GM18502 (cell line): Measurements from ENCODE around the gene ERMN.

Experiments used
- ATAC-seq: cut with Tn5 transposase; IDR thresholded peaks from one replicate; pipeline ENCODE4 v1.9.1; 2021; ENCODE audit warnings: mild to moderate bottlenecking; ENCODE audit not compliant: unreplicated experiment, poor library complexity

The ERMN gene

DNA sequence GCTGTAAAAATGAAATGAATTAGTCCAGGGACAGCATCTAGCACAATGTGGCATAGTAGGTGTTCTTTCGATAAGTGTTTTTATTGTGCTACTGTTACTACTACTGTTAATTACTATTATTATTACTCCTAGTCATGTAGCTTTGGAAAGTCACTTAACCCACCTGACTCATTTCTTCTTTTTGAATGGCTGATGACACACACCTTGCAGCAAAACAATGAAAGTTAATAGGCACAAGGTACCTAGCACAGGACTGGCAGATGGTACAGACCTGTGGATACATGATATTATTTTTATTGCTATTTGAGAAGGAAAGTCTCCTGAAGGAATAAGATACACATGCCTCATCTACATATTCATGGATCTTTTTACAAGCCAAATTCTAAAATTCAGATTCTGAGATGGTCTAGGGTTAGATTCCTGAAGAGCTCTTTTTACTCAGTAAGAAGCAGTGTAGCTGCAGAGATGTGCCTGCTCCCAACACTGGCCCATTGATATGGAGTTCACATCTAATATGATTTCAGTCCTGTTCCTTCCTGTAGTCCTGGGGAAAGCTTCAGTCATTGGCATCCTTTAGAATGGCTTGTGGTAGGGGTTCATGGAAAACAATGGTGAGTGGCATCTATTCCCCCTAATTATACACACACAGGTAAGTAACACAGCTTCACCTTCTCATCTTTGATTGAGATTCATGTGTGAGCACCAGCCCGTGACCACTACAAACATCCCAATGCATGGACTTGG is 7.9 kb upstream of the ERMN start:
- no peak for ATAC-seq

DNA sequence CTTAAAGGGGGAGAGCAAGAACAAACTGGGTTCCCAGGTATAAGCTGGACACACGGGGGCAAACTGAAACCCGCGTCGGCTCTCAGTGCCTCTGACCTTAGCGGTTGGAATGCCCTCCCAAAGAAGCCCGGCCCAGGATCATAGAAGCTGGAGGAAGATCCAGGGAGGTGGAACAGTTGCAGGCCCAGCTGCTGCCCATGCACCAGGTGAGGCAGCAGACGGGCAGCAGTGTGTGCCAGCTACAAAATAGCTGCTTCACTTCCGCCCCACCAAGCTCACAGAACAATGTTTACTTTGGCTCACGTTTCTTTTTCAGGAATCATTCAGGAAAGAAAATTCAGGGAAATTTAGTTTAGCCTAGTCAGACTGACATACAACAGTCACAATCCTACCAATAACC is 3.9 kb upstream of the ERMN start:
- ATAC-seq, result no peak

DNA sequence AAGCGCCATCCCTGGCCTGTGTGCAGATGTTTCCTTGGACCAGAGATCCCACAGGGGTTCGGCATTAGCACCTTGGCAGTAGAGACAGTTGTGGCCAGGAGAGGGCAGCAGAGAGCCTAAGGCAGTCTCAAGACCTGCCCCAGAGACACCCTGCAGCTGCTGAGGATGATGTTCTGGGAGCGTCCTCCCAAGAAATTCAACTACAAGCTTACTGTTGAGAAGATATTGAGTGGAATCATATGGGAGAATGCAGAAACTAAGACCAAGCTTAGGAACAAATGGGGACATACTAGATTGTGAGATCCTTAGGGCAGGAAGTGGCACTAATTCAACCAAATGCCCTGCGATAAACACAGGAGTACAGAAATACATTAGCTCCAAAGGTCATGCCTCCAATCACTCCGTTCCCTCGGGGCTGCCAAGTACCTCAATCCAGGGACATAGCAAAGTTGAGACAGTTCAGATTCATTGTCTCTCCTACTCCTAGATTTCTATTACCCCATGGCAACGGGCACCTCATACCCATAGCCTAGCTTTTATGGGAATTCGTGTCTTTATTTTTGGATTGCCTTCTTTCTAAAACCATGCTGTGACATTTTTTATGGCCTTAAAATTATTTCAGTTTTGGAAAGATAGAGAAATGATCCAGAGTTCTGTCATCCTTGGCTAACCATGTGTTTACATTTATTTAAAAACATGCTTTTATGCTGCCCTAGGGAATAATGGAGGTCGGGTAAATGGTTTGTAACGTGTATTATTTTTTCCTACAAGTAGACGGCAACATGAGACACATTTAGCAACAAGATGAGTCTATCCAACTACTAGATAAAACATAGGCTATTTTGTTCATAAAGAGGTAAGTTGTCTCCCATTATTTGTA is 2.2 kb upstream of the ERMN start:
- ATAC-seq, result peak; percentile 99

DNA sequence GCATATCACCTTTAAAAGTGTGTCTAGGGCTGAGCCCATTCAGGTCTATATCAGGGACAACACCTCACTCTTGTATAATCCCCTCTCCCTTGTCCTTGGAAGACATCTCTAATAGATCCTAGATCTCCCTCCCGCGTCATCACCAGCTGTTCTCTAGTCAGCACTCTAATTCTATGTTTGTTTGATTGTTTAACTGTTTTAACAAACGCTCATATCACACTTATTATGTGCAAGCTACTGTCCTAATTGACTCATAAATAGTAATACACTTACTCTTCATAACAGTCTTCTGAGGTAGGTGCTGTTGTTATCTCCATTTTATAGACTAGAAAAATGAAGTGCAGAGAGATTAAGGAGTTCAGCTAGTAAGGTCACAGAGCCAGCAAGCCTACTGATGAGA is 1.6 kb upstream of the ERMN start:
- peak; percentile 44 for ATAC-seq

DNA sequence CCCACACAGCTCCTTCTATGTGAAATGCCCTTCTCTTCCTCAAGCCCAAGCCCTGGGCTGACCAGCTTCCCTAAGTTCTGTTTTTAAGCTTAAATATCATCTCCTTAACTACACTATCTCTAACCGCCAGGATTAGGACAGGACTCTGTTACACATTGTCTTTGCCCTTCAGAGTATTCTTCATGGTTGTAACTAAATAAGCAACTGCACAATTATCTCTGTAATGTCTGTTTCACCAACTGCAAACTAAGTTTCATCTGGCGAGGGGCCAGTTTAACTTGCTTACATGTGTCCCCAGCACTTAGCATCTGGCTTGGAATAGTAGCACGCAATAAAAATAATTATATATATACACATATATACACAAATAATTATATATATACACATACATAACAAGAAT is 1.1 kb upstream of the ERMN start:
- ATAC-seq, result no peak

DNA sequence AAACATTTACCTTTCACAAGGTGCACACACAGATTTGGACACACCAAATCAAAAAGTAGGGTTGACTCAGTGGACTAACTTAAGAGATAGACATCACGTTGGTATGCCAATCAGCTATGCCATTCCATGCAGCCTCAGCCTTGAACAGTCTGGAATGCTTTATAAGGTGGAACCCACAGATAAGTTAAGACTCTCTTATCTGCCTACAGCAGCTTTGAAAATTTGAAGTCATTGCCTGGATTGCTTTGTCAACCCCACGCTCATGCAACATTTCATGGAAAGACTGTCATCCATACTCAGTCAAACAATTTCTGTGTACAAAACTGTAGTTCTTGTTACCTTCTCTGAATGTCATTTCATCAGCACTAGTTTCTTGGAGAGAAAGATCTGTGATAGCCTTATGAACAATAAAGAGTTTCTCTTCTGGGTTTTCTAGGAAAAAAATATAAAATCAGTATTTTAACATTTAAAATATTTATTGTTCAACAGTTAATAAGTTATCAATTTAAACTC is 1.2 kb downstream of the ERMN start:
- ATAC-seq, result no peak

DNA sequence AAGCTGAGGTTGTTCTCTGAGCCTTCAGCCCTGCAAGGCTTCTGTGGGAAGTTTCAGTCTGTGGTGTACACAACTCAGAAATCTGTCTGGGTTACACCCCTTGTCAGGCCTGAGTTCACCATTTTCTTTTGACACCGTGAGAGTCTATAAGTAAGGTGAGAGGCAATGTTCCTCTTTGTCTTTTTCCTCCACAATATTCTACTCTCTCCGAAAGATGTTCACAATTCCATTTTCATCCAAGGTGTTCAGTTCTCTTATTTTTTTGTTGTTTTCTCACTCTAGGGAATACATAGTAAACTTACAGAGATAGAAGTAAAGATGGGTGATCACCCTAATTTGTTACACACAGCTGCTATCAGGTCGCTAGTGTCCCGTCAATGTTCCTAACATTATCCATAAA is 3.2 kb downstream of the ERMN start:
- no peak for ATAC-seq

DNA sequence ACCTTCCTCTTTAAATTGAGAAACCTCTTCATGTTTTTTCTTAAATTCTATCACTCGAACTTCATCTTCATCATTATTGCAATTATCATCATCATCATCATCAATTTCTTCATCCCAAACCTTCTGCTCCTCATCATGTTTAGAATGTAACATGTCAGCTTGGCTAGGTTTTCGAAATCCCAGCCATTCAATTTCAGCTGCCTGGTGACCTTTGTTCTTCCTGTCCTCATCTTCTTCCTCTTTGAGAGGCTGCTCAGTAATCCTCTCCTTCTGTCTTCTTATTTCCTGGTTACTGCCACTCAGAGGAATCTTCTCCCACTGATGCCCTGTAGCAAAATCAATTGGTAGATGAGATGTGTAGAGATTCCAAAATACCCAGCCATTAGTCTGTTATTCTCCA is 4.2 kb downstream of the ERMN start:
- no peak for ATAC-seq

DNA sequence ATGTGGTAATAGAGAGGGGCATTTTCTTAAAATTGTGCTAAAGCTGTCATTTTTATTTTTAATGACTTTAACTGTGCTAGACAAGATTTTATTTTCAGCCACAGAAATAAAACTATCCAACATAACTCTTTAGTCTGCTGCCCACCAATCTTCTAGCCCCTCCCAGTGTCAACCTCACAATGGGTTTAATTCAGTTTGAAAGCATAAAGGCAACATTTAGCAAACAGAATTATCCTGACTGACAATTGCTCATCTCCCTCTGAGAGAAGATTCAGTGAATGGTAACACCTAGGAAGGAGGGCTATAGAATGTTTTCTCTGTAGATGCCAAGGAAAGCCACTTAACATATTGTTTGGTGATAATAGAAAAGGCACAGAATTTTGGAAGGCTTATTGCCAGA is 5.2 kb downstream of the ERMN start:
- no peak for ATAC-seq

DNA sequence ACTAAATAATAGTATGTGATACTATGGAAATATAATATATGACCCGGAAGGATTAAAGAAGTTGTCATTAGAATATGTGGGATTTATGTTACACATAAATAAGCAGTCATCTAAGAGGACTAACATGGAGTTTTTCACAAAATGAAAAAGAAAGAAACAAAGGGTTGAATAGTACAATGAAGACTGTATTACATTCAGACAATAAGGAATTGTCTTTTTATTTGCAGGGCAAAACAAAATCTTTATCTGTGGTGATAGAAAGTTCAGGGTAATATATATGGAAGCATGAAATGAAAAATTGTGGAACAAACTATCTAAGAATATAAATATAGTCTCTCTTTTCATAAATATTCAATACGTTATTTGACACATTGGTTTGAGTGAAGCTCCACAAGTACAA is 5.8 kb downstream of the ERMN start:
- ATAC-seq, result no peak

DNA sequence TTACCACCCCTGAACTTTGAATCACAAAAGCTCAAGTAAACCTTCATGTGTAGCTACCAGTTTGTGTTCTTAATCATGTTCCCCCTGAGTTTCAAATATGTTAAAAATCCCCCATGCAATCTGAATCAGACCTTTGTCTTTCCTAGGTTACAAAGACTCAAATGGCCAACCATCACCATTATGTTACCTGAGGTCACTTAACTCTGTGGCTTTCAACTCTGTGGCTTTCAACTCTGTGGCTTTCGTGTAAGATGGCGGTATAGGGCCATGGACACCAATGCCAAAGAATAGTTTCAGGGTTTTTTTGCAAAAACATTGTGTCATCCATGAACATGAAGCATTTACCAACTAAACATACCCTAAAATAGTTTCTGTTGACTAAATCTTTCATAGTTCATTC is 6.7 kb downstream of the ERMN start:
- ATAC-seq, result no peak

DNA sequence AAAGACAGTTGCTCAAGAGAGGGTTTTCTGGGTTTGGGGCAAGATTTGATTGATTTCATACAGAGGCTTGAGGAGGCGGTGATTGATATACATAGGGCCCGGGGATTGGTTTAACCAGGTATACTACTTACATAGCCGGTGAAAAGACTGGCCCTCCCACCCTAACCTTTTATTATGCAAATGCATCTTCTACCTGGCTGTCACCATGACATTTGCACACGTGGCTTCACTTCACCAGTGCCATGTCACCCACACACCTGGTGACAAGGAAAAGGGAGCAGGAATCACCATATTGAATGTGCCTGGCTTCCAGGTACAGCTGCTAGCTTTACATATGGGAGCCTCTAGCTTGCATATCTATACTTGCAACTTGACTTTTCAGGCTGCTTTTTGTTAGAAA is 9.7 kb downstream of the ERMN start:
- no peak for ATAC-seq

DNA sequence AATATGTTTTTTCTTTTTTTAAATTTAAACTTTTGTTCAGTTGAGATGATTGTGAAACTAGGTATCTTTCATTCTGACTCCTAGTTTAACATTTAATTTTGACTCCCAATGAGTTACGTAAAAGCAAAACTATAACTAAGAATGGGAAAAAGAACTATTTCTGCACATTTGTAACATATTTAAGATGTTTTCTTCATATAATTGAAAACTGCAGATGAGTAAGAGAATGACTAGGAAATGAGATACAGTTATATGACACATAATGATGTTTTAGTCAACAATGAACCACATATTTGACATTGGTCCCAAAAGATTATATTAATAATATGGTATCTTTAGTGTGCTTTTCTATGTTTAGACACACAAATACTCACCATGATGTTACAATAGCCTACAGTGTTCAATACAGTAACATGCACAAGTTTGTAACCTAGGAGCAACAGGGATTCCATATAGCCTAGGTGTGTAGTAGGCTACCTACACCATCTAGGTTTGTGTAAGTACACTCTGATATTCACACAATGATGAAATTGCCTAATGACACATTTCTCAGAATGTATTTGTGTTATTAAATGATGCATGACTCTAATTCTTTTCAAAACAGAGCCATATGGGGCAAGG is 12.6 kb downstream of the ERMN start:
- ATAC-seq, result peak; percentile 61

DNA sequence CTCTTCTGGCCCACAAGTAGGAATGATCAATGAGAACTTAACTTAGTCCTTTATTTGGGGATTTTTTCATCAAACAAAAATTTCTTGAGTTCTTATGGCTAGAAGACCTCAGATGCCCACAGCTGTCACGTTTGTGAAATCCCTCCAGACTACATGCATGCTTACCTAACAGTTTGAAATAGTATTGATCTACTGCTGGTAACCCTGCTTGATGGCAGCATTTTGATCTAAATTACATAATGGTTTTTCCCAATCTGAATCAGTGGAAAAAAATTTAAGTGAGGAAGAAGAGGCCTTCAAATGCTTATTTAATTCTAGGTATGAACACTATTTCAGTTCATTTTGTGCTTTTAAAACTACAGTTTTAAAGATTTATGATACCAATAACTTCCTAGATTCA is 13.9 kb downstream of the ERMN start:
- ATAC-seq, result no peak

DNA sequence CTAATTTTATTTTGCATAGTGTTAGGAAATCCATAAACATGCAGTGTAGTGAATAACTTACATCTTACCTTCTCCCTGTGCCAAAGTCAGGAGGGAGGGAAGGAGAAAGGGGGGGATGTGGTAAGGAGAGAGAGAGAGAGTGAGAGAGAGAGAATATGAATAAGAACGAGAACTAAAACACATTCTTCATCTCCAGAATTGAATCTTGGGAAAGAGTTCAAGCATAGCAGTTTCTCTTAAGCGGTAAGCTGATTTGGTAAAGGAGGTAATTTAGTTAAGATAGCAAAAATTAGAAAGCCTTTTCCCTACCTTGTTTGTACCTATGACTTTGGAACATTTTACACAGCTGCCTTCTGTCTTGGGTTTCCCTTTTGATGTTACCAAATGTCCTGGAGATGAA is 15.7 kb downstream of the ERMN start:
- no peak for ATAC-seq

DNA sequence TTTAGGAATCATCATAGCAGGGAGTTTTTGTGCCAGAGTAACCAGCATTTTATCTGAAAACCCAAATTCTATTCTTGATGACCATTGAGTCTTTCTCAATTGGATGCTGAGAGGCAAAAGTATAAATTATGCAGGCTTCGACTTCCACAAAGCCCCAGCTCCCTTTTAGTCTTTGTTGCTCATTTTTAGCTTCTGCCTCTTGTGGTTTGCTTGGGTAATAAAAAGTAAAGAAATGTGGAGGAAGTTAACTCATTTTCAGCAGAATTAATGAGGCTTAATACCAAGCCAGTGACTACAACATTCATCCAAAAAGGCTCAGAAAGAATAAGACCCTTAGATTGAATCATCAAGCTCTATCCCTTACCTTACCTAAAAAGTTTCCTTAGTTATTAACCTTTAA is 18.6 kb downstream of the ERMN start:
- no peak for ATAC-seq

DNA sequence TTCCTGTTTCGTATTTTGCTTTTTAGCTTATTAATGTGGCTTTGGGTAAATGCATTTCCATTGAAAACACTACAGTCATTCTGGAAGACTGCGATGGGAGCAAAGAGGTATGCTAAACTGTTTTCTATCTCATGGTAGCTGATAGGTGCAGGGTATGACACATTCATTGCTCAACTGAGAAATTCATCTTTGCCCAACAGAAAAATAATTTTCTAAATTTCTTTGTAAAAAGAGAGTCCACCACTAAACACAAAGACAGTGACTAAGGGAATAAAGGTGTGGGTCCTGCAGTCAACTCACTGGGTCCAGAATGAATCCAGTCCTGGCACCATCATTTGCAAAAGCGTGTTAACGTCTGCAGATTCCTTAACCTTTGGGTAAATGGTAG is 19.9 kb downstream of the ERMN start:
- no peak for ATAC-seq

DNA sequence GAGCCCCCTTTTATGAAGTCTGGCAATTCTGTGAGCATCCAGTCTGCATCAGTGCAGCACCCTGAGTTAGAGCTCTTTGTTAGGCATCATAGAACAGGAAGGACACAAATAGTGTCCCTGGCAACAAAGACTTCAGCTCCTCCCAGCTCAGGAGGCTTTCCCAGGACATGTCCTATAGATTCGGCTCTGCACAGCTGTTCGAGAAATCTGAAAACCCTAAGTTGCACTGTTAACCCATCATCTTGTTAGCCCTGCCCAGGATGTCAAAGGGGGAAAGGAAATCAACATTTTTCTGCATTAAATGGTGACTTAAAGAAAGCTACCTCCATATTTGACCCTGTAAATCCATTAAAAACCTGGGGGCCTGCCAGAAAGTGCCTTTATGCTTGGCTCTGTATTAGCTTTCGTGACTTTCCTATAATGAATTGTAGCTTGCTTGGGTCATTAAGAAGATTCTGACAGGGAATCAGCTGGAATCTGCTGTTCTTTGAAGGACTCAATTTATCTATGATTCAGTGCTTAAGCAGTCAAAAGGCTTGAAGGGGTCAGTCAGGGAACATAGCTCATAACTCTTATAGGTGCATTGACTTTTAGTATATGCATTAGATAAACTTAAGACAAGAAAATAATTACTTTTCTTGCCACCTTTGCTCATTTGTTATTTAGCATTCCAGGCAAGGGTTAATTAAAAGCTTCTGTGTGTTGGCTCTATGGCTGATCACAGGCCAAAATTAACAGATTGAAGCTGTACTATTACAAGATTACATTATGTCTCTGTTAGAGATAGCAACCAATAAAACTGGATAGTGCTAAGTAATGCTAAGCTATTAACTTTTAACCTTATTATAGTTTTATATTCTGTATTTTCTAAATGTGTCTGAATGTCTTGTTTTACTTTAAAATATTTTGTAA is 20.6 kb downstream of the ERMN start:
- ATAC-seq, result no peak

DNA sequence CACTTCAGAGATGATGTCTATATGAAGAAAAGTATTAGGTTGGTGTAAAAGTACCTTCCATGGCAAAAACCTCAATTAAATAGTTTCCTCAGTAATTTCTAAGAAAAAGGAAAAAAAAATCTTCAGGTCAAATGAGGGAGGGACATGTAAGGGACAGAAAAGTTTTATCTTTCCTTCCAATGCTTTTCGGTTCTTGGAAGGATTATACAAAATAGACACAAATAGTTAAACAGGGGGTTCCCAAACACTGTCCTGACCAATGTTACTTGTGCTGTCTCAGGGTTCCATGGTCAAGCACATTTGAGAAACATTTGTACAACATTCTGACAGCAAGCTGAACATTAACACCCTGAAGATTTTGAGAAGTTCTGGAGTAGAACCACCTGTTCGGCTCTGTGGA is 22.0 kb downstream of the ERMN start:
- ATAC-seq, result no peak

DNA sequence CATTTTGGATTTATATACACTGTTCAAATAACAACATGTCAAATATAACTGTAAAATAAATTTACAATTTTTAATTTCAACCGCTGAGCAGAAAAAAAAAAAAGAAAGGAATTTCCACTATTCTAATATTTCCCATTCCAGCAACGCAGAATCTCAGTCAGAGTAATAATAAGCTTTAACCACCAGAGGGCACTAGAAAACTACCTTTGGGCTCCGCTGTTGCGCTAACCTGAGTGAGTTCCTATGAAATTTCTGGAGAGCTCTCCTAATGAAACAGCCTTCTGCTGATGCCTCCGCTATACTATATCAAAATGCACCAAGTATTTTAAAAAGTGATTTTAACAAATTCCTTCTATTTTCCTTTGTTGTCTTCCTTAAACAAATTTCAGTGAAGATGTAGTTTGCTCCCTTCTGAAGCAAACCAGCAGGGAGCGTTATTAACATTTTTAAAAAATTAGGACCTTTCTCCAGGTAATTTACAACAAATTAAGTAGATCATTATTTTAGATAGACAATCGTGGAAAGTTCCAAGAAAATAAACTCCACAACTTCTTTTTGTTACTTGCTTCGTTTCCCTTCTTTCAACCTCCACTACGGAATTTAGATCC is 23.0 kb downstream of the ERMN start:
- peak; percentile 81 for ATAC-seq
